Right renal pelvis (tissue), 4 donors: ENCODE data around the gene DVL2. TPM values are rescaled to one million over a fixed set of nuclear protein-coding genes. Genes with fewer than 3 reads are reported as not detected.

Experiments used
- DNase-seq, 4 donors: peaks; one replicate each; pipeline ENCODE4 v3.0.0-alpha.2; 2013; ENCODE audit warnings: low read depth in 4 of 4, low spot score in 3 of 4, missing footprints in 1 of 4
- polyA plus RNA-seq, 4 donors: library from polyadenylated mRNA; unstranded; fragments of 120-200 nt; gene quantifications; one replicate each; pipeline ENCODE4 v1.2.1, GENCODE V29; 2013; ENCODE audit not compliant: insufficient read length in 4 of 4

The DVL2 gene
- polyA plus RNA-seq, 4 donors: 49.9 to 65.1 (median 50.9) TPM

DNA sequence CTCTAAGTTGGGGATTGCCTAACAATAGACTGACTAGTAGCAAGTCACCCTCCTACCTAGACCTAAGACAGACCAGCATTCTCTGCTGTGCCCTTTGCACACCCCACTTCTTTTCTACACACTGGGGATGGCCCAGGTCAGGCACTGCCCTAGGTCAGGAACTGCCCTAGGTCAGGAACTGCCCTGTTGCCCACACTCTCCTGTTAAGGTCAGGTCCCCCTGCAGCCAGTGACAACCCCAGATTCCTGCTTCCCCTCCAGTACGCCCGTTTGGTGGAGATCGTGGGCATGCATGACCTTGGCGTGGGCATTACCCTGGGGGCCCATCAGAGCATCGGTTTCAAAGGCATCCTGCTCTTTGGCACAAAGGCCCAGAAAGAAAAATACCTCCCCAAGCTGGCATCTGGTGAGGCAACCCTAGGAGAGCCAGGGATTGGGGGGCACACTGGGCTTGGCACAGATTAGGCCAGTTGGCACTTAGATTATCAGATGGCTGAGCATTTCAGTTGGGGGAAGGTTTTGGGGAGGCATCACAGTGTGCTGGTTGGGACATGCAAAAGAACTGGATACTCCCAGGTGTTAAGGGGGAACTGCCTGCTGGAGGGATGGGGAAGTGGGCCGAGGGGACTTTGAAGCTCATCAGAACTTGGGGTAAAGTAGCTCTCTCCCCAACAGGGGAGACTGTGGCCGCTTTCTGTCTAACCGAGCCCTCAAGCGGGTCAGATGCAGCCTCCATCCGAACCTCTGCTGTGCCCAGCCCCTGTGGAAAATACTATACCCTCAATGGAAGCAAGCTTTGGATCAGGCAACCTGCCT, 12.8 kb downstream of the DVL2 start:
- no peak for DNase-seq

DNA sequence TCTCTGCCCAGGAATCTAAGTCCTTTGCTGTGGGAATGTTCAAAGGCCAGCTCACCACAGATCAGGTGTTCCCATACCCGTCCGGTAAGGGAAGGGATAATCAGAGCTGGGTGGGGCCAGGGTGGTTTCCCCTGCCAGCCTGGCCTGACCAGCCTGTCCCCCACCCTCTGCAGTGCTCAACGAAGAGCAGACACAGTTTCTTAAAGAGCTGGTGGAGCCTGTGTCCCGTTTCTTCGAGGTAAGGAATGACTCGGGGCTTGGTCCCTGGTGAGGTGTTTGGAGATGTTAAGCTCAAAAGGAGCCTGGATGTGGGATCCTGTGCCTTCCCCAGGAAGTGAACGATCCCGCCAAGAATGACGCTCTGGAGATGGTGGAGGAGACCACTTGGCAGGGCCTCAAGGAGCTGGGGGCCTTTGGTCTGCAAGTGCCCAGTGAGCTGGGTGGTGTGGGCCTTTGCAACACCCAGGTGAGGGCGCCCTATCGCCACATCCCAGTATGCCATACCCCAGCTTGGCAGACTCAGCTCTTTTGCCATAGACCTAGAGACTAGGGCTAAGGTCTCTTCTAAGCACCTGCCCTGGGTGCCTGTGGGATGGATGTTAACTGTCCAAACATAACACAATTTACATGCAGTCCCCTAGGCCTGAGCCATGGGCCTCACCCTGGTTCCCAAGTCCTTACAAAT, 13.6 kb downstream of the DVL2 start:
- no peak for DNase-seq

DNA sequence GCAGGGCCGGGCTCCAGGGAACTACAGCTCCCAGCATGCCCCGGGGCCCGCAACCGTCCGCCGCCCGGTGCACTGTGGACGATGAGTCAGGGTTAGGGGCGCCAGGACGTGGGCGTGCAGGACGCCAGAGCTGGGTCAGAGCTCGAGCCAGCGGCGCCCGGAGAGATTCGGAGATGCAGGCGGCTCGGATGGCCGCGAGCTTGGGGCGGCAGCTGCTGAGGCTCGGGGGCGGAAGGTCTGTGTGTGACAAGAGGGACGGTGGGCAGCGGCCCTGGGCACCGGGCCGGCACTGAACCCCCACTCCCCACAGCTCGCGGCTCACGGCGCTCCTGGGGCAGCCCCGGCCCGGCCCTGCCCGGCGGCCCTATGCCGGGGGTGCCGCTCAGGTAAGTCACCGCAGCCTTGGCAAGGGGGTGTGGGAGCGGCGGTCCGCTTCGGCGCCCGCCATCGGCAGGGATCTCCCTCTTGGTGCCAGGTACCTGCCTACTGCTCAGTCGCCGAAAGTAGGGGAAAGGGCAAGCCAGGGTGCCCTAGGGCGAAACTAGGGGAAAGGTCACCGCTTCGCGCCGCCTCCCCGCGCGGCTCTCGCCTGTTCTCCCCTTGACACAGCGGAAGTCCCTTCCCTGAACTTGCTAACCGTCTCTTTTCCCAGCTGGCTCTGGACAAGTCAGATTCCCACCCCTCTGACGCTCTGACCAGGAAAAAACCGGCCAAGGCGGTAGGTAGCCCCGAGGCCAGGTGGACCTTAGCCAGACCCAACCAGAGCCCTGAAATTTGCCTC, 14.3 kb downstream of the DVL2 start, which contains the start of the genes ACADVL and DLG4:
TSS of gene ACADVL (plus strand) at position 127 of the 781 bp plus-strand sequence. CDS start at position 174, 47 bp downstream.
TSS of gene DLG4 (minus strand) at position 25 of the 781 bp plus-strand sequence.
- peak in 1 of 4 donors; percentile 80 for DNase-seq

DNA sequence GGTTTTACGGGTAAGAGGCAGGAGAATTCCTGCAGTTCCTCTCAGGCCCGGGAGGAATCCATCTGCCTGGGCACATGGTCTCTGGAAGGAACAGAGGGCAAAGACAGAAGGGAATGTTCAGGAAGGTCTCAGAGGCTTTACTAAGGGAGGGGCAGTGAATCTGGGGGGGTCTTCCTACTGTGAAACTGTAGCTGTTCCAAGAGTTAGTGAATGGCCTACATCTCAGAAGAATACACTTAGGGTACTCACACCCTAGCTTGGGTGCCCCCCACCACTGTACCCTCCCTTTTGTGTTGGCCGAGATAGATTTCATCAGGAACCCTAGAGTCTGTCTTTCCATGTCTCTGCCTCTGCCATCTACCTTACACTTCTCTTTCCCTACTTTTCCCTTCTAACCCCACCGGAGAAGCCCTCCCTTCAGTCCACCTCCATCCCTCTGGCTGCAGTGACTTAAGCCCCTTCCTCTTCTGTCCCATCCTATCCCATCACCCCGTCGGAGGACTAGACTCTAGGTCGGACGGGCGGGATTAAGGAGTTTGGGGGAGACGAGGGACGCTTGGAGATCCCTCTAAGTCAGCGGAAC, 15.0 kb downstream of the DVL2 start:
- DNase-seq: no peak

DNA sequence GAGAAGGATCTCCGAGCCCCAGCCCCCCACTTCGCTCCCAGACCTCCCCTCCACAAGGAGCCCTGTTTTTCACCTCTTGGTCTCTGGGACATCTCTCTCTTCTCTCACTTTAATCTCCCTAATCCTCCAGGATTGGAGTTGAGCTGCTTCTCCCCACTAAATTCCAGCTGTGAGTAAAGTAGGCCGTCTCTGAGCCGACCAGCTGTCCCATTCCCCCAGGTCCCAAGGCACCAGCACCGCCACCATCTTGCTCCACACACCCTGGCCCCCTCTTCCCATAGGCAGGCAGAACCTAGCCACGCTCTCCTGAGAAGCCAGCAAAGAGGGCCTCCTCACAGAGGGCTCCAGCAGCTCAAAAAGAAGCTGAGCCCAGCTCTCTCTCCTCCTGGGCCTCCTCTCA, 15.6 kb downstream of the DVL2 start:
- DNase-seq: no peak

DNA sequence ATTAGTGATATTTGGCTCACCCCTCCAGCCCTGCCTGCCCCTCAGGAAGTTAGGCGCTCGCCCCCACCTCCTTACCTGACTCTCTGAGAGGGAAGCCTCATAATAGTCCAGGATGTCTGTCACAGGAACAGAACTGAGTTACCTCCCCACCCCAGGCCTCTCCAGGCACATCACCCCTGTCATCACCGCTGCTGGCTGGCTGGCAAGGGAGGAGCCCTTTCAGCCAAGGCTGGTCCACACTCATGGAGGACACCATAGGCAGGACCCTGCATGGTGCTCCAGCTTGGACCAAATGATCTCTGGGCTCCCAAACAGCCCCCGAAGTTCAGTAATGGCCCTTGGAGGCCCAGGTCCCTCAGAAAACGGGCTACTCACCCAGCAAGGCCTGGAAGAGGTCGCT, 16.2 kb downstream of the DVL2 start:
- DNase-seq: no peak

DNA sequence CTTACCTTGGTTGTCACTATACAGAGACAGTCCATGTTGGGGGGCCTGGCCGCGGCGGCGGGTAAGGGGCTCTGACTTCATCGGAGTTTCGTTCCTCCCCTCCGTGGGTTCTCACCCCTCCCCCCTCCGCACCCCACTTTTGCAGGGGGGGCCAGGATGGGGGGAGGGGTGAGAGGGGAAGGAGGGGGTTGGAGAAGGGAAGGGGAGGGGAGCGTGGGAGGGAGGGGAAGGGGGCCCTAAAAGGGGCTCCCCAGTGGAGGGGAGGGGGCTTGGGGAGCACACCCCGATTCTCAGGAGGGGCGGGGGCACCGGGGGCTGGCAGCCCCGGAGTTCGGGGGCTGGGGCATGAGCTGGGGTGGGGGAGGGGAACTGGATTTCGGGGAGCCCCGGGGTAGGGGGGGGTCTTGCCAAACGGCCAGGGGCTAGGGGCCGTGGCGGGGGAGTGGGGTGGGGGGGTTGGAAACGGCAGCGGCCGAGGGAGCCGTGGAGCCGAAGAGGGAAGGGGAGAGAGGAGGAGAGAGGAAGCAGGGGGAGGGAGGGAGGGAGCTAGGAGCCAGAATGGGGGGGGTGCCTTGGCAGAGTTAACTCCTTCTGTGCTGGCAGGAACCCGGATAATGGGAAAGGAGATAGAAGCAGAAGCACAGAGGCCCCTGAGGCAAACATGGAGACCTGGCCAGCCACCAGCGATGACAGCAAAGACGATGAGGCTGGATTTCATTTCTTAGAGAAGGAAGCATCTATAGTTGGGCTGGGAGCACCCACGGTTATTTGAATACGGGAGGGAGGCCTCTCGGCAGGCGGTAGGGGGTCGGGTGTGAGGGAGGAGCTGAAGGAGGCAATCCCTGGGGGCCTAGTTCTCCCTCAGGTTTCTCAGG, 17.0 kb downstream of the DVL2 start:
- DNase-seq: no peak

DNA sequence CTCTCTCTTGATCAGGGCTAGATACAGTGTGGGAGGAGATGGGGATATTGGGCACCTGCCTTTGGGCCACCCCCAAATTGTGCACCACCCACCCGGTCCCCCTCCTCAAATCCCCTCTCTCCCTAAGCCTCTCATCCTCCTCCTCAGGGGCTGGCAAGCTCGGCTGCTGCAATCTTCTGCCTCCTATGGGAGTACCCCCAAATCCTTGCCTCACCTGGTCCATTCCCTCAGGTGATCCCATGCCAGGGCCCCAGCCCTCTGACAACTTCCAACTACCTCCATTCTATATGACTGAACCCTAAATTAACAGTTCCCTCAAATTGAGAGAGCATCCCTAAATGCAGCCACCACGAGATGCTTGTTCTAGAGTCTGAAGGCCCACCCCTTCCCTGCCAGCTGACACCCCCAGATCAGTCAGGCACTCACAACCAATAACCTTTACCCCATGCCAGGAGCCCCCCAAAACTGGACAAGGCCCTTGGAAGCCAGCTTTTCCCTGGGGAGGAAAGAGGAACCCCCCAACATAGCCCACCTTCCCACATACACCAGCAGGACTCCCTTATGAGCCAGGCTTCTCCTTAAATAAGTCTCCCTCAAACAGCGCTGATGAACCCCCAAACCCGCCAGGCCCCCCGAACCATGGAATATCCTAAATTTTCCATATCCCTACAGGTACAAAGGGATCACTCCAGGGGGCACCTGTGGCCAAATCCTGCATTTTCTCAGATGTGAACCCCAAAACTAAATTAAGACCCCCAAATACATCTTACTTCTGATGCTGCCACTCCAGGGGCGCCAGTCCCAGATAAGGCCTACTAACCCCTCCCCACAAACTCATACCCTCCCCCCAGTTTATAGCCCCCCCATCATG, 17.8 kb downstream of the DVL2 start:
- DNase-seq: no peak

DNA sequence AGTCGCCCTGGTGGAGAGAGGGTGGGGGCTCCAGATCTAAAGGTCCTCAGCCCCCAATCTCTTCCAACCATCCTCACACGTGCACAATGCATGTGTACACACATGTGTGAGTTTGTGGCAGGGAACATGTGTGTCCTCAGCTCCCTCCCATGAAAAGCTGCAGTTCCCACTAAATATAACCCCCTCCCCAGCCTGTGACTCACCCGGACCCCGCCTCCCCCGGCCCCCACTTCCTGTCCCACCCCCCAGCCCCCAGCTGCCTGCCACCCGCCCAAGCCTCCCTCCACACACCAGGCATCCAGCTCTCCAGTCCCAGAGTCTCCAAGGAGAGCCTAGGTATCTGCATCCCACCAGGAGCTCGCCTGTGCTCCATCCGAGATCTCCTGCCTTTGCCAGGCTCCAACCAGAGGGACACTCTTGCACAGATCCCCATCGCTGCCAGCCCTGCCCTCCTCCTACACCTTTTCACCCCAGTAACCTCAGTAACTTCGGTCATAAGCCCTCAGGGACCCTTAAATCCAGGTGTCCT, 18.6 kb downstream of the DVL2 start:
- no peak for DNase-seq

DNA sequence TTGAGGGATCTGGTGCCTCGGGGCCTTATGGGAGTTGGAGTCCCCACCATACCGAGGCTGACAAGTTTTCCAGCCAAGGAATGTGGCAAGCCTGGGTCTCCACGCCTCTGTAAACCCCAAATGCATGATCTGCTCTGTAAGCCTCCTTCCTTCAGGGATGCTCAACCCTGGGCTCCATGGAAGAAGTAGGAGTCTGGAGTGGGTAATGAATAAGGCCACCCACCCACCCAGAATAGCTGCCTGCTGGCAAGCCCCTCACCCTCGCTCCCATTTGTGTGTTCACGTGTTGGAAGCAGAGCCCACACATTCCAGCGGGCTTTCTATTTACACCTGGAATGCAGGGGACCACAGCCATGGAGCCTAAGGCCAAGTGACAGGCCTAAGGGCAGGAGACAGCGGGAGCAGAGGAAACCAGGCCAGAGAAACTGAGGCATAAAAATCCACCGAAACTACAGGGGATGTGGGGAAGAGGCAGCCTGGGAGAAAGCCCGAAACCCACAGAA, 19.1 kb downstream of the DVL2 start:
- DNase-seq: peak in 3 of 4 donors; percentile 88 to 89 (median 89)

DNA sequence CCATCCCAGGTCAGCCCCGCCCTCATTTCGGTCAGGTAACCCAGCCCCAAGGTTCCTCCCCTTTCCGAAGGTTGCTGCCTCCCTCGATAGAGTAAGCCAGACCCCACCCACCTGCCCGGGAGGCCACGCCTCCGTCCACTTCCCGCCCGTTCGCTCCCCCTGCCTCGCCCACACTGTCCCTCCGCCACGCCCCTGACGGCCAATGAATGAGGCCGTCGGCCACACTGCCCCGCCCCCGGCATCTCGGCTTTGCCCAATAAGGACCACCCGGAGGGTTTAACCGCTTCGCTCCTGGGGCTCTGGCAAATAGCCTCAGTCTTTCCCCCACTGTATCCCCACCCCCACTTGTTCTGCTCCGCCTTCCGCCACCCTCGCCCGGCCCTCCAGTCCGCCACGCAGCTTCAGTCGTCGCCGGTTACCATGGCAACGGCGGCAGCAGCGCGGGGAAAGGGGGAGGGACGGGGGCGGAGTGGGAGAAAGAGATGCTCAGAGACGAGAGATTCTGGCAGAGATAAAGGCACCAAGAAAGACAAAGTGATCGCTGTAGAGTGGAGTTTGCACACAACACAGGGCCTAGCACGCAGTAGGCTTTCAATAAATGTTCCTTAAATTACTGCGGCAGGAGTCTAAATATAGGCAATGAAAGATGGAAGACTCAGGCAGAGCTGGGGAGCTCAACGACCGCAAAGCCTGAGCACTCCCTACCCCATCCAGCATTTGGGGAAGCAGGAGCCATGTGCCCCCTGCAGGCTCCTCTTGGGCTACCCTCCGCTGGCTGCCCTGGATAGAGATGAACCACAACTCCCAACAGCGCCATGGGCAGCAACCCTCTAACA, 19.8 kb downstream of the DVL2 start:
- peak; percentile 96 to 97 (median 97) for DNase-seq

DNA sequence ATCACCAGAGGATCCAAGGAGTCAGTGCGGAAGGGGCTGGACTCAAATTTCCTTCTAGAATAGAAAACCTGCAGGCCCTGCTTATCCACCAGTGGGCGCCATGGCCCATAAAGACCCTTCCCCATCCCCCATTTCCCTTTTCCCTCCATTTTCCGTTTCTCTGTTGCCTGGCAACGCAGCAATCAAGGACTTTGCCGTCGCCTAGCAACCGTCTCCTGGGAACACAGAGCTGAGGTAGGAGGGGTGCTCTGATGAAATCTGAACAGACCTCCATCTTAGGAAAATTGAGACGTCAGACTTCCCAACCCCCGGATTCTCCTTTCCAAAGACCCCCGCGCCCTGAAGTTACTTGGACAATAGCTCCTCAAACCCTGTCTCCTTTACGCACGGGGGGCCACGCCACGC, 20.4 kb downstream of the DVL2 start:
- peak; percentile 84 to 91 (median 89) for DNase-seq

DNA sequence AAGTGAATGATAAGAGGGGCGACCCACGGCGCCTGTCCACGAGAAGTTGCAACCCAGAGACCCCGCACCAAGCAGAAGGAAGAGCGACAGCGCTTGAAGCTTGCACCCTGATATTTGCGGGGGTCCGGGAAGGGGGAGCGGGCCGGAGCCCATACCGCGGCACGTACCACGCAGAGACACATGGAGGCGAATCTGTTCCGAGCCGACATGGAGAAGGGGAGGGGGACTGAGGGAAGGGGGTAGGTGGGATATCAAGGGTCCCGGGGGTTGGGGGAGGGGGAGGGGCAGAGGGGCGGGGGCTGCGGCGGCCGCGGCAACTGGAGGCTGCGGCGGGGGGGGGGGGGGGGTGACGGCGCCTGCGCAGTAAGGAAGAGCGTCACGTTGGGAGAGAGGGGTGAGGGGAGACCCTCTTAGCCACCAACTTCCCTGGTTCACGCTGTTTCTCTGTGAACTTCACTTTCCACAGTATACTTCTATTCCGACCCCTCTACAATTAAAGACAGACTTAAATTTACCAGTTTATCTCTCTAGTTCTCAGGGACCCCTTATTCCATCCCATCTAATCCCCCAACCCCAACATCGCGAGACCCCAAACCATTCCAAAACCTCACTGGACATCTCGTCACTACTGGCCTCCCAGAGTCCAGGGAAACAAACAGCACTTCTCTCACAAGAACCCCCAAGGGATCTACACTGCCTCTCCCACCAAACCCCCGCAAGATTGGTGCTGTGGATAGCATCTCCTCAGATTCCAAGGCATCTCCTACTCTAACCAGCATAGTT, 22.6 kb downstream of the DVL2 start:
- DNase-seq: no peak

DNA sequence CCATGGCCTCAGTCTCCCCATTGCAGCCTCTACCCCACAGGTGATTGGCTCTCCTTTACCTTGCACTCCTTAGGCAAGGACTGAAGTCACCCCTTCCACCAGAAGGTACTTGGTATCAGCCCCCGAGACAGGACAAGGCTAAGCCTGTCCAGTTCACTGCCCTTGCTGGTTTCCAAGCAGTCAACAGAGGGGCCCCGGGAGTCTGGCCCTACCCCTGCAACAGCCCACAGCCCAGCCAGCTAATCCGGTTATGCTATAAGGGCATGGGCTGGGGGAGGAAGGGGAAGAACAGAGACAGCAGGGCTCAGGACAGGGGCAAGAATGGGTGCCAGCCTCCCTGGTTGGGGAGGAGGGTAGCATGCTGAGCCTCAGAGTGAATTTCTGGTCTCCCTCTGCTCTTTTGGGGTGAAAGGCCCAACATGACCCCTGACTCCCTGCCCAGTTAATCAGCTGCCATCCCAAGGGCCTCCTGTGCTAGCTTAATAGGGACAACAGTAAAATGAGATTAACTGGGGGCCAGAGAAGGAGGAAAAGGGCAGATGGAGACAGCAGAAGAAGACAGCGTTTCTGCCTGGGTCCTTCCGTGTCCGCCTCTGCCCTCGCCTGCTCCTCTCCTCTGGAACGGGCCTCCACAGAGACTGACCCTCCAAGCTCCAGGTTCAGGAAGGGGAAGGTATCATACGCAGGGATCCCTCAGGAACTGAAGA, 25.4 kb downstream of the DVL2 start:
- DNase-seq: no peak

DNA sequence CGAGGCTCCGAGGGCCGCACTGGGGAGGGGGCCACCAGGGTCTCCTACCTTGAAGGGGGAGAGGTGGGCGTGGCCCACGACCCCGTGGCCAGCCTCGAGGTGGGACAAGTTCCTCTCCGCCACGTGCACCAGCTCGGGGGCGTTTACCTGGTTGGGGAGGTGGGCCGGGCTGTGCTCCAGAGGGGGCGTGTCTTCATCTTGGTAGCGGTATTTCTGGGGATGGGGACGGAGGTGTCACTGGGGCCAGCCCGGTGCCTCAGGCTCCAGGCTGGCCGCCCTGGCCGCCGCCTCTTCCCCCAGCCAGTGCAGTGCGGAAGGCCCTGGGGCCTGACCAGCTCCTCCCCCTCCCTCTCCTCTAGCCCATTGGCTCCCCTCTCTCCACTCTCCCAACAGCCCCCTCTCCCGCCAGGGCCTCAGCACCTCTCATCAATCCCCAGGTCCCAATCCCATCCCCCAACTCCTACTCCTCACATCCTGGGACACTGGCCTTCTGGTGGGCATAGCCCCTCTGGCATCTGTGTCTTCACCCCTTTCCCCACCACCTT, 26.2 kb downstream of the DVL2 start:
- no peak for DNase-seq
